ENCODE data around the gene ROR2.

DNA sequence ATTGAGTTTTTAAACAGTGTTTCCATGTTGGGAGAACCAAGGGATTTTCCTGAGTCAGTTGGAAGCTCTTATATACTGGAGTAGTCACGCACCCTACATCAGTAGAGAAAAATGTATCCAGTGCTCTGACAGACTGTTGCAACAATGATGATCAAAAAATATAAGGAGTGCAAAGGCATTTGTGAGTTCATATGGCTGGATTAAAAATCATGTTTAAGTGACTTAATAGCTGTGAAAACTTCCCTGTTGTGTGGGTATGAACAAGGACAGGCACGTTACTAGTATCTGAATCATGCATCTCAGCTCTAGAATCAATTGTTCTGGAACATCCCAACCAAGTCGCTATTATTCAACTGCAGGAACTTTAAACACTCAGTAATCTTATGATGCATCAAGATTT, 229.7 kb downstream of the ROR2 start:
- TF ChIP-seq POLR2AphosphoS5 (IDR thresholded peaks at IDR 0.05; ENCODE audit: low read depth, low read length) = no peak
- TF ChIP-seq, protein P1, sequence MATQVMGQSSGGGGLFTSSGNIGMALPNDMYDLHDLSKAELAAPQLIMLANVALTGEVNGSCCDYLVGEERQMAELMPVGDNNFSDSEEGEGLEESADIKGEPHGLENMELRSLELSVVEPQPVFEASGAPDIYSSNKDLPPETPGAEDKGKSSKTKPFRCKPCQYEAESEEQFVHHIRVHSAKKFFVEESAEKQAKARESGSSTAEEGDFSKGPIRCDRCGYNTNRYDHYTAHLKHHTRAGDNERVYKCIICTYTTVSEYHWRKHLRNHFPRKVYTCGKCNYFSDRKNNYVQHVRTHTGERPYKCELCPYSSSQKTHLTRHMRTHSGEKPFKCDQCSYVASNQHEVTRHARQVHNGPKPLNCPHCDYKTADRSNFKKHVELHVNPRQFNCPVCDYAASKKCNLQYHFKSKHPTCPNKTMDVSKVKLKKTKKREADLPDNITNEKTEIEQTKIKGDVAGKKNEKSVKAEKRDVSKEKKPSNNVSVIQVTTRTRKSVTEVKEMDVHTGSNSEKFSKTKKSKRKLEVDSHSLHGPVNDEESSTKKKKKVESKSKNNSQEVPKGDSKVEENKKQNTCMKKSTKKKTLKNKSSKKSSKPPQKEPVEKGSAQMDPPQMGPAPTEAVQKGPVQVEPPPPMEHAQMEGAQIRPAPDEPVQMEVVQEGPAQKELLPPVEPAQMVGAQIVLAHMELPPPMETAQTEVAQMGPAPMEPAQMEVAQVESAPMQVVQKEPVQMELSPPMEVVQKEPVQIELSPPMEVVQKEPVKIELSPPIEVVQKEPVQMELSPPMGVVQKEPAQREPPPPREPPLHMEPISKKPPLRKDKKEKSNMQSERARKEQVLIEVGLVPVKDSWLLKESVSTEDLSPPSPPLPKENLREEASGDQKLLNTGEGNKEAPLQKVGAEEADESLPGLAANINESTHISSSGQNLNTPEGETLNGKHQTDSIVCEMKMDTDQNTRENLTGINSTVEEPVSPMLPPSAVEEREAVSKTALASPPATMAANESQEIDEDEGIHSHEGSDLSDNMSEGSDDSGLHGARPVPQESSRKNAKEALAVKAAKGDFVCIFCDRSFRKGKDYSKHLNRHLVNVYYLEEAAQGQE (IDR thresholded peaks at IDR 0.05; ENCODE audit: insufficient read depth in 1 of 2, low read depth in 2 of 2, low read length in 2 of 2) = no peak
